ENCODE measurements around the gene MYZAP.

The MYZAP gene

DNA sequence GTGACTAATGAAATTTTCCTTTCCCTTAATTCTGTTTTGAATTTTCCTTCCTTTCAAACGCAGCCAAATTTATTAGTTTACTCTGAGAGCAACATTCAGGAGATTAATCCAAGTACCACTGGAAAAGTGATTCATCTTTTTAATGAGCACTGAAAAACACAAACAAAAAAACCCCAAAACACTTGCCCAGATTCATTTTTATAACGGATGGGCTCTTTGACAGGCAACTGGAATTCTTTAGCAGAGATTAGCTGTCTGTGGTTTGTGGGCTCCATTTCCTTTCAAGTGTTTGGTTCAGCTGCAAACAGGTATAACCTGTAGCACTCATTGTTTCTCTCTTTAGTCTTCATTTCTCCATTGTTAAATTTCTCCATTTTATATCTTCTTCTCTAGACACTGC is 111.7 kb downstream of the MYZAP start:
- Histone ChIP-seq H3K4me3 (ENCODE audit: low read depth in 1 of 2, low read length in 1 of 2) (no peak overlapping the region), H3K27ac (no peak overlapping the region), H3K4me1 (ENCODE audit: control insufficient read depth in 1 of 2, insufficient read depth in 1 of 2, low read depth in 1 of 2, low read length in 1 of 2) (peaks cover 11 to 12% of the 10 kb centered on the region in 2 experiments), H3K36me3 (no peaks in the 10 kb centered on the region), H3K27me3 (peaks cover 55% of the 10 kb centered on the region), H3K9me3 (no peaks in the 10 kb centered on the region)
- TF ChIP-seq, protein P1, sequence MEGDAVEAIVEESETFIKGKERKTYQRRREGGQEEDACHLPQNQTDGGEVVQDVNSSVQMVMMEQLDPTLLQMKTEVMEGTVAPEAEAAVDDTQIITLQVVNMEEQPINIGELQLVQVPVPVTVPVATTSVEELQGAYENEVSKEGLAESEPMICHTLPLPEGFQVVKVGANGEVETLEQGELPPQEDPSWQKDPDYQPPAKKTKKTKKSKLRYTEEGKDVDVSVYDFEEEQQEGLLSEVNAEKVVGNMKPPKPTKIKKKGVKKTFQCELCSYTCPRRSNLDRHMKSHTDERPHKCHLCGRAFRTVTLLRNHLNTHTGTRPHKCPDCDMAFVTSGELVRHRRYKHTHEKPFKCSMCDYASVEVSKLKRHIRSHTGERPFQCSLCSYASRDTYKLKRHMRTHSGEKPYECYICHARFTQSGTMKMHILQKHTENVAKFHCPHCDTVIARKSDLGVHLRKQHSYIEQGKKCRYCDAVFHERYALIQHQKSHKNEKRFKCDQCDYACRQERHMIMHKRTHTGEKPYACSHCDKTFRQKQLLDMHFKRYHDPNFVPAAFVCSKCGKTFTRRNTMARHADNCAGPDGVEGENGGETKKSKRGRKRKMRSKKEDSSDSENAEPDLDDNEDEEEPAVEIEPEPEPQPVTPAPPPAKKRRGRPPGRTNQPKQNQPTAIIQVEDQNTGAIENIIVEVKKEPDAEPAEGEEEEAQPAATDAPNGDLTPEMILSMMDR (IDR thresholded peaks at IDR 0.05) = no peak

DNA sequence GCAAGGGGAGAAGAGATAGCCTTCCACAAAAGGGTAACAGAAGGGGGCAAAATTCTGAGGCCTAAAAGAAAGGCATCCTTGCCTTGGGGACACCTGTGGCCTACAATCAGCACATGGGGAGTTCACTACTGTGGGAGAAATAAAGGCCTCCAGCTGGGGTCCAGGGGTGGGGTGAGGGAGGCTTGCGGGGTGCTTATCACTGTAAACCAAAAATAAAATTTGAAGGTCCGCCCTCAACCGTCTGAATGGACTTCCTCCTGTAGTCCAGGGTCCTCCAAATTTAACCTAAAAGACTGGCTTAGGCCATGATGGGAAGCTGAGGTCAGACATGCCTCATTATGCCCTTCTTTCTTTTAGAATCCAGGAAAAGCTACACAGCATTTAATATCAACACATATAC is 112.7 kb downstream of the MYZAP start:
- H3K36me3 ChIP-seq = peaks cover 5% of the 10 kb centered on the region
- H3K27me3 ChIP-seq = peaks cover 44% of the 10 kb centered on the region
- H3K4me1 ChIP-seq (ENCODE audit: control insufficient read depth in 1 of 2, insufficient read depth in 1 of 2, low read depth in 1 of 2, low read length in 1 of 2) = peaks cover 11 to 12% of the 10 kb centered on the region in 2 experiments
- H3K27ac ChIP-seq = no peak overlapping the region
- H3K4me3 ChIP-seq (ENCODE audit: low read depth in 1 of 2, low read length in 1 of 2) = no peak overlapping the region
- TF ChIP-seq, protein P1 (IDR thresholded peaks at IDR 0.05) = no peak
- H3K9me3 ChIP-seq = no peaks in the 10 kb centered on the region

DNA sequence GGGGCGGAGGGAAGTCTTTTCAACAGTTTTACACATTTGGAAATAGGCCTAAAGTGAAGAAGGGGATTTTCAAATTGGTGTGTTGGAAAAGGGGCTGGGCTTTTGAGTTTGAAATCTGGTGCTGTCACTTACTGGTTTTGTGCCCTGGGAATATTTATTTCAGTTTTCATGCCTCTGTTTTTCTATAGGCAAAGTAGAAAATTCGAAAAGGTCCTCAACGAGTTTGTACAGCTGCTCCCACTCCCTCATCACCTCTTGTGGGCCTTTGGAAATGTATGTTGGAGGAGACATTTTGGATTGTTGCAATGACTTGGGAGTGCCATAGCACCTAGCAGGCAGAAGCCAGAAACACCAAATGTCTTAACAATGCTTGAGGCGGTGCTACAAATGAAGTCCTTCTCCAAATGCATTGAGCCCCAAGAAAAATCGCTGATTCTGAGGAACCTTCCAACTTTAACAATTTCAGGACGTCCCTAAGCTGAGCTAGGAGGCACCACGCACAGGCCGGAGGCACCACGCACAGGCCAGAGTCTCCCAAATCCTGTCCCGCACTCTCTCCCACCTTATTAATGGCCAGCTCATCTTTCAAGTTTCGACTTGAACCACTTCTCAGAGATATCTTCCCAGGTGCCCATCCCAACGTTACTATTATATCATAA is 114.2 kb downstream of the MYZAP start:
- Histone ChIP-seq H3K9me3 (no peaks in the 10 kb centered on the region), H3K27ac (peak overlapping the region; percentile 77), H3K4me1 (ENCODE audit: control insufficient read depth in 1 of 2, insufficient read depth in 1 of 2, low read depth in 1 of 2, low read length in 1 of 2) (peaks cover 11 to 12% of the 10 kb centered on the region in 2 experiments), H3K27me3 (peaks cover 30% of the 10 kb centered on the region), H3K36me3 (peaks cover 19% of the 10 kb centered on the region), H3K4me3 (ENCODE audit: low read depth in 1 of 2, low read length in 1 of 2) (peak overlapping the region; percentile 66 to 71)
- TF ChIP-seq, protein P1 (IDR thresholded peaks at IDR 0.05) = no peak

DNA sequence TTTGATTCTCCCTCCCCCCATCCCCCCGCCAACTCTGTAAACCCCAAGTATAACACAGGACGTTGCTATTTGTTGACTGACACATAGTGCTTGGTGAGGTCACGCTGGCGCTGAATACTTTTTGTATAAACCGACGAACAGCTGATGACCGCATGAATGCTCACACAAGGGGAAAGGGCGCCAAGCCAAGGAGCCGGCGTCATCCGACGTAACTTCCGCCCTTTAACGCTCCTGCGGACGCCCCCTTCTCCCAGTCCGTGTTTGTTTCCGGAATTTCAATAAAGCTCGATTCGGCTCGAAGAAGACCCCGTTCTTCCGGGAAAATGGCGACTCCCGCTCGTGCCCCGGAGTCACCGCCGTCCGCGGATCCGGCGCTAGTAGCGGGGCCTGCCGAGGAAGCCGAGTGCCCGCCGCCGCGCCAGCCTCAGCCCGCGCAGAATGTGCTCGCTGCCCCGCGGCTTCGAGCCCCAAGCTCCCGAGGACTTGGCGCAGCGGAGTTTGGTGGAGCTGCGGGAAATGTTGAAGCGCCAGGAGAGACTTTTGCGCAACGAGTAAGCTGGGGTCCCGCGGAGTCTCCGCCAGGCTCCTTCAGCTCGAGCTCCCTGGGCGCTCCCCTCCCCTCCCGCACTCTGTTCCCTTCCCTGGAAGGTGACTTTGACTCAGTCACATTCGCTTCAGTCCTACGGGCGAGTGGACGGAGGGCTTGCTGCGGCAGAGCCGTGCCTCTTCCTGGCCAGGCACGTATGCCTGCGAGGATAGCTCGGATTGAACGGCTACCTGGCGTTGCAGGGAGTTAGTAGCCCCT is 114.9 kb downstream of the MYZAP start, which contains the start of gene POLR2M:
POLR2M (plus strand) TSS at position 310 of the 805 bp plus-strand sequence; CDS start at position 439, 129 bp downstream.
- Histone ChIP-seq H3K36me3 (peaks cover 24% of the 10 kb centered on the region), H3K27ac (peak within 1 kb of the TSS; percentile 77), H3K27me3 (peaks cover 23% of the 10 kb centered on the region), H3K4me3 (ENCODE audit: low read depth in 1 of 2, low read length in 1 of 2) (peak within 1 kb of the TSS; percentile 66 to 71), H3K9me3 (no peaks in the 10 kb centered on the region), H3K4me1 (ENCODE audit: control insufficient read depth in 1 of 2, insufficient read depth in 1 of 2, low read depth in 1 of 2, low read length in 1 of 2) (peaks cover 11 to 12% of the 10 kb centered on the region in 2 experiments)
- TF ChIP-seq, protein P1 (IDR thresholded peaks at IDR 0.05) = no peak

DNA sequence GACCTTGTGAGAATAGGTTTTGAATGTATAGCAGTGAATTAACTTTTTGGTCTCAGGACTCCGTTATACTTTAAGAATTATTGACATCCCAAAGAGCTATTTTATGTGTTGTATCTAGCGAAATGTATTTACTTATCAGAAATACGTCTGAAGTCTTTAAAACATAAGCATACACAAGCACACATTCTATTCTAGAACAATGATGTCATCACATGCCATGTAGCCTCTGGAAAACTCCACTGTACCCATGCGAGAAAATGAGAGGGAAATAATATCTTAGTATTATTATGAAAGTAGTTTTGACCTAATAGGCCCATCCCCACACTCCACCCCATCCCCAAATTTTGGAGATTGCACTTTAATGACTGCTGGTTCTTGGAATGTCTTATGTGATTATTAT is 116.3 kb downstream of the MYZAP start:
- TF ChIP-seq, protein P1 (IDR thresholded peaks at IDR 0.05) = no peak
- peaks cover 11 to 12% of the 10 kb centered on the region in 2 experiments for H3K4me1 ChIP-seq (ENCODE audit: control insufficient read depth in 1 of 2, insufficient read depth in 1 of 2, low read depth in 1 of 2, low read length in 1 of 2)
- H3K36me3 ChIP-seq = peaks cover 37% of the 10 kb centered on the region
- peaks cover 8% of the 10 kb centered on the region for H3K27me3 ChIP-seq
- H3K27ac ChIP-seq = no peak overlapping the region
- H3K9me3 ChIP-seq = no peaks in the 10 kb centered on the region
- no peak overlapping the region for H3K4me3 ChIP-seq (ENCODE audit: low read depth in 1 of 2, low read length in 1 of 2)

Data from neutrophil (primary cell).